CD4-positive, alpha-beta T cell treated with Interleukin-1 beta for 1 hour (primary cell): Measurements from ENCODE around the gene GALK1.
A peak's percentile ranks its signal among the peaks of the same experiment; 100 is the strongest.
"Not testable (repeated sequence)": the region's sequence is repeated elsewhere in the genome, so short reads cannot be mapped to it uniquely, and the experiment has no call there.

Experiments used
- DNase-seq, 2 donors: peaks; one replicate each; pipeline ENCODE4 v3.0.0-alpha.2; 2020 to 2022

GALK1 gene

DNA sequence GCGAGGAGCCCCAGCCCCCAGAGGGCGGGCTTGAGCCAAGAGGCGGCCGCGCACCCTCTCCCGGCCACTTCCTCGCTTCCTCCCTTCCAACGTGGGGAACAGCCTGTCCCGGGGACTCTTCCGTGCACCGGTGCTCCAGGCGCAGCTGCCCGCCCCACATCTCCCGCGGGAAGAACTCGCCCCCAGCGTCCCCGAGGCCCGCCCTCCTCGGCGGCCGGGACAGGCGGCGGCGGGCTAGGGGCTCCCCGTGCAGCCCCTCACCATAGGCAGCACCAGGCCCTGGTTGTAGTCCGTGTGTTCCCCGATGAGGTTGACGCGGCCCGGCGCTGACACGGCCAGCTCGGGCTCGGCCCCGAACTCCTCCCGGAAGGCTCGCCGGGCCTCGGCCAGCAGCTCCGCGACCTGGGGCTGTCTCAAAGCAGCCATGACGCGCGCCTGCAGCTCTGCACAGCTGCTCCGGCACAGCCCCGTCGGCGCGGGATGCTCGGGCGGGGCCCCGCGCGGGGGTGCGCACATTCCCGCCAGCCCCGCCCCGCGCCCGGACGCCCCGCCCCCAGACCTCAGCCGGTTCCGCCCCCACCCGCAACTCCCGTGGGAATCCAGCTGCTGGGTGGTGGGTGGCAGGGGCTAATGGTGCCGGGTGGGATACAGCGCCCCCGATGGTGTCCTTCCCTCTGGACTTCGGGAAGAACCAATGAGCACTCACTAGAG lies at the start of gene GALK1:
Gene GALK1, minus strand, starts transcription at position 482 of the 711 bp plus-strand sequence. Its CDS starts 56 bp downstream, at position 426.
- peak; percentile 77 to 81 for DNase-seq

DNA sequence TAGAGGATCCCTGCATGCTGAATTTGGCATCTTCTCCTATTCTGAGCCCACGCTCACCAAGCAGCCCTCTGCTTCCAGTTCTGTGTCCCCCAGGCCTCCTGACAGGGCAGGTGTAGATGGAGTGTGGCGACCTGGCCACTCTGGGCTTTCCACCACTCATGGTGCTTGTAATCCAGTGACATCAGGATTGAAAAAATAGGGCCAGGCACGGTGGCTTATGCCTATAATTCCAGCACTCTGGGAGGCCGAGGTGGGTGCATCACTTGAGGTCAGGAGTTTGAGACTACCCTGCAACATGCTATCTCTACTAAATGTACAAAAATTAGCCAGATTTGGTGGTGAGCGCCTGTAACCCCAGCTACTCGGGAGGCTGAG lies 49.0 kb upstream of the GALK1 start:
- DNase-seq = no peak

DNA sequence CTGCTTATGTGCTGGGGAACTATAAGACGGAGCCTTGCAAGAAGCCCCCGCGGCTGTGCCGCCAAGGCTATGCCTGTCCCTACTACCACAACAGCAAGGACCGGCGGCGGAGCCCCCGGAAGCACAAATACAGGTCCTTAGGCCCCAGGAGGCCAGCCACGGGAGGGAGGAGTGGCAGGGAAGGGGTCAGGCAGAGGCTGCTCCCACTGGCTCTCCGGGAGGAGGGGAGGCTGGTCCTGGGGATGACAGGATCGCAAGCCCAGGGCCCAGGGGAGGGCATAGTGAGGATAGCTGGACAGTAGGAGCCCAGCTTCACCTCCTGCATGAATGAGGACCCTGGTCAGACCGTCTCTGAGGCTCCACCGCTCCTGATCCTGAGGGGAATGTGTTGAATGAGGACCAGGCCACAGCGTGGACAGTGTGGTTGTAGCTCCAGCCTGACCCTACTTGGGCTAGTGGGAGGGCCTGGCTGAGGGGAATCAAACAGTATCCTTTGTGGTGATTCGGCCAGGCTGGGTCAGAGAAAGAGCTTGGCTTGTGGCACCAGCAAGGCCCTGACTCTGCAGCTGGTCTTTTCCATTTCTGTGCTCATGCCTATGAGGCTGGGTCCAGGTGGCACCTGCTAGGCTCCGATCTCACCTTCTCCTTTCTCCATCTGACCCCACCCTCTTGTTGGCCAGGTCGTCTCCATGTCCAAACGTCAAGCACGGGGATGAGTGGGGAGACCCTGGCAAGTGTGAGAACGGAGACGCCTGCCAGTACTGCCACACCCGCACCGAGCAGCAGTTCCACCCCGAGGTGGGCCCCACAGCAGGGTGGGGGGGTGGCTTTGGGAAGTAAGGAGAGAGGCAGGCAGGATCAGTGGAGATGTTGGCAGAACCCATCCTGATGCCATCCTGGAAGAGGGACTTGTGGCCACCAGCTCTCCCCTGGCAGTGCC lies 48.4 kb upstream of the GALK1 start:
- no peak for DNase-seq

DNA sequence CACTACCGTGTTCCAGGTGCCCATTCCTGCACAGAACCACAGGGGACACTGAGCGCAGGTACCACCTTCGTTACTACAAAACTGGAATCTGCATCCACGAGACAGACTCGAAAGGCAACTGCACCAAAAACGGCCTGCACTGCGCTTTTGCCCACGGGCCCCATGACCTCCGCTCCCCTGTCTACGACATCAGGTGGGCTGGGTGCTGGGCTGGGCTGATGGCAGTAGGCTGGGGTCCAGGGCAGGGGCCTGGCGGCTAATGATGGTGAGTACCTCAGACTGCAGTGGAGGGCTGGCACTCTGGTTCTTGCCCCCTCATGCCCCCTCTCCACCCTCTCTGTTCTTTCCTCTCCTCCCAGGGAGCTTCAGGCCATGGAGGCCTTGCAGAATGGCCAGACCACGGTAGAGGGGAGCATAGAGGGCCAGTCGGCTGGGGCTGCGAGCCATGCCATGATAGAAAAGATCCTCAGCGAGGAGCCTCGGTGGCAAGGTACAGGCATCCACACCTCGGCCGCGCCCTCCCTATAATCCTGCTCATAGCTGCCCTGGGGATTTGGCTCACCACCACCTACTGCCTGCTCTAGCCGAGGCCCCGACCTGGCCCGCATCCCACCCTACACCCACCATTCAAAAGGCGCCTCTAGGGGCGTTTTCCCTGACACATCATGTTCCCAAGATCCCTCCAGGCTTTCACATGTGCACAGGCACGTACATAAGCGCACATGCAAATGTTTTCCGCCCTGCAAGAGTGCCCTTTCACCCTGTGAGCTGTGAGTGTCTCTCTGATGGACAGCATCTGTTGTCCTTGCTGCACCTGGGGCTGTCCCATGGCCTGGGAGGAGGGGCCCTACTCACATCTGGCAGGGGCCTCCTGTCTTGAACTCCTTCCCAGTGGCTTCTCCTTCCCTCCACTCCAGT lies 47.4 kb upstream of the GALK1 start:
- no peak for DNase-seq

DNA sequence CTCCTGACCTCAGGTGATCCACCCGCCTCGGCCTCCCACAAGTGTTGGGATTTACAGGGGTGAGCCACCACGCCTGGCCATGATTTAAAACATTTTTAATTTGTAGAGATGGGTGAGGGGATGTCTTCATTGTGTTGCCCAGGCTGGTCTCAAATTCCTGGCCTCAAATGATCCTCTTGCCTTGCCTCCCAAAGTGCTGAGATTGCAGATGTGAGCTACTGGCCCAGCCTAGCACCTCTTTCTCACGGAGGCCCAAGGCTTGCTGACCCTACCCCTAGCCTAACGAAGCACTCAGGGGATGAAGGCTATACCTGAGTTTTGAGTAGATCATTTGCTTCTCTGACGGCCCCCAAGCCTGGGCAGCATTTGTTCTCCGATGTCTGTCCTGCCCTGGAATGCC lies 46.2 kb upstream of the GALK1 start:
- DNase-seq = no peak

DNA sequence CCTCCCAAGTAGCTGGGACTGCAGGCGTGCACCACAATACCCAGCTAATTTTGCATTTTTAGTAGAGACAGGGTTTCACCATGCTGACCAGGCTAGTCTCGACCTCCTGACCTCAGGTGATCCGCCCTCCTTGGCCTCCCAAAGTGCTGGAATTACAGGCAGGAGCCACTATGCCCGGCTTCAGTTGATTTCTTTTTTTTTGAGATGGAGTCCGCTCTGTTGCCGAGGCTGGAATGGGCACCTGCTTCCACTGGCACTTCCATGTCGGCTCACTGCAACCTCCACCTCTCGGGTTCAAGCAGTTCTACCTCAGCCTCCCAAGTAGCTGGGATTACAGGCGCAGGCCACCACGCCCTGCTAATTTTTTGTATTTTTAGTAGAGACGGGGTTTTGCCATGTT lies 45.8 kb upstream of the GALK1 start:
- not testable (repeated sequence) for DNase-seq

DNA sequence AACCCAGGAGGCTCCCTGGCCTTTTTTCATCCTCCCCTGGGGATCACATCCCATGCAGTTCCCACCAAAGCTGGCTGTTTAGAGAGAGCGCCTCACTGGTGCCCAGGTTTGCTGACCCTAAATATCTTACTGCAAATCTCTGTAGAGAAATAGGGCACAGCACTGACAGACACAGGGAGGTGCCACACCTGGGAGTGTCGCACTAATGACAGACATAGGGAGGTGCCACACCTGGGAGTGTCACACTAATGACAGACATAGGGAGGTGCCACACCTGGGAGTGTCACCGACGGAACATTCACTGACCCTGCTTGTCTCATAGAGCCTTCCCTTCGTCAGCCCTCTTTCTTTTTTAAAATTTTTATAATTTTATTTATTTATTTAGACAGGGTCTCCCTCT lies 45.2 kb upstream of the GALK1 start:
- DNase-seq = no peak

DNA sequence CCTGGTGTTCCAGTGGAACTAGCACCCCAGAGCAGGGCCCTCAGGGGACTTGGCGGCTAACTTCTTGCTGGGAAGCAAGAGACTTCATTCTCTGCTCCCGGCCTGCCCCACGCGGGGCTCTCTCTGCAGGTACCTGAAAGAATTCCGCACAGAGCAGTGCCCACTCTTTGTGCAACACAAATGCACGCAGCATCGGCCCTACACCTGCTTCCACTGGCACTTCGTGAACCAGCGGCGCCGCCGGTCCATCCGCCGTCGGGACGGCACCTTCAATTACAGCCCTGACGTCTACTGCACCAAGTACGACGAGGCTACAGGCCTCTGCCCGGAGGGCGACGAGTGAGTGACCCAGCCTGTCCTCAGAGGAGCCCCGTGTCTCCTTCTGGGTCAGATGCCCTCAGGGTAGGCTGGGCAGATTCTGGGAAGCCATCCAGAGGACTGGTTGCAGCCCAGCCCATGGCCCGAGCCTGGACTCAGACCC lies 44.7 kb upstream of the GALK1 start:
- no peak for DNase-seq

DNA sequence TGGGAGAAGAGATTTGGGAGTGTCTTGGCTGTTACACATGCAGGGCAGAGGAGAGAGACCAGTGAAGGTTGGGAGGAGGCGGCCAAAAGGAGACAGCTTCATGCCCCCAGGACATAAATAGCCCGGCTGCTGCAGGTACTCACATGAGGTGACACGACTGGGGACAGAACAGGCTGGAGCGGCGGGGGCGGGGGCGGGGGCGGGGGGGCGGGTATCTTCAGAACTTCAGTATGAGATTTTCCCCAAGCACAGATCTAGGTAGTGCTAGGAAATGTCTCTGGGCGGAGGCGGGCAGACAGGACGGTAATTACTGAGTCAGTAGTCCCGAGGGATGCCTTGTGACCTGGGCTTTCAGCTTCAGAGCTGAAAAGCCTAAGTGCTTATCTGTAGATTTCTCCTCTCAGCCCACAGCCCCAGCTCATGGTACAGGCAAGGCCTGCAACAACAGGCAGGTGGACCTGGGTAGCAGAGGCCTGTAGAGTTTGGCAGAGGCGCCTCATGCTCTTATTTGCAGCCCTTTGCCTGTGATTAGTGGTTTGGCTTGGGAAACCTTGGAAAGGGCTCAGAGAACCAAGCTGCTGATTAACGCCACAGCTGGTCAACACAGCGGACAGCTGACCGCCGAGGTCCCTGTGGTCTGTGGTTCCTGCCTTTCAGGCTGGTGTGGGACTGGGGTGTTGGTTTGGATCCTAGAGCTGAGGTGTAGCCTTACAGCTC lies 44.1 kb upstream of the GALK1 start:
- DNase-seq = no peak

DNA sequence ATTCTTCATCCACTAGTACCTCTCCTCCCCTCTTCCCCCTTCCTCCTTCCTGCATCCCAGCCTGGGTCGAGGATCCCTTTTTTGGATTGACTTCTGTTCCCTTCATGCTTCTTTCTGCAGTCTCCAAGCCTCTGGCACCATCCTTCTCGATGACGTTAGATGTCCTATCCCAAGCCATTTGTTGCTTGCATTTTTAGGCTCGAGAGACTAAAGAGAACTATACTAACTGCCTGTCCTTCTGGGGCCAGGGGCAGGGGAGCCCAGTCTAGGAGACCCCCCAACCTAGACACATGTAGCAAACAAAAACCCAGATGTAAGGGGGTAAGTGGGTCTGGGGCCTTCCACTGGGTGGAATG lies 43.5 kb upstream of the GALK1 start:
- no peak for DNase-seq

DNA sequence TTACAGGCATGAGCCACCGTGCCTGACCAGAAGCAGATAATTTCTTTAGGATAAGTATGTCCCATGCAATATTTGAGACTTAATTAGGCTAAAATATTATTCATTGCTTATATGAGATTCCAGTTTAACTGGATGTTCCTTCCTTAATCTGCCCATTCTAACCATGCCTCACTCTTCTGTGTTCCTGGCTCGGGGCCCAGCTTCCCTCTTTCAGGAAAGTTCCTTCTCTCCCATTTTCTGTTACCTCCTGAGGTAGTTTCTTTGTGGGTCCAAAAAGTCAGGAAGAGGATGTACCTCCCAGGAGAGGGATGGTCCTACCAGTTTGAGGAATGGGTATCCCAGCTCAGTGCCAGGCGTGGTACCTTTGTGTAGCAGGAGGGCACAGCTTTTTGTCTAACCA lies 42.9 kb upstream of the GALK1 start:
- no peak for DNase-seq

DNA sequence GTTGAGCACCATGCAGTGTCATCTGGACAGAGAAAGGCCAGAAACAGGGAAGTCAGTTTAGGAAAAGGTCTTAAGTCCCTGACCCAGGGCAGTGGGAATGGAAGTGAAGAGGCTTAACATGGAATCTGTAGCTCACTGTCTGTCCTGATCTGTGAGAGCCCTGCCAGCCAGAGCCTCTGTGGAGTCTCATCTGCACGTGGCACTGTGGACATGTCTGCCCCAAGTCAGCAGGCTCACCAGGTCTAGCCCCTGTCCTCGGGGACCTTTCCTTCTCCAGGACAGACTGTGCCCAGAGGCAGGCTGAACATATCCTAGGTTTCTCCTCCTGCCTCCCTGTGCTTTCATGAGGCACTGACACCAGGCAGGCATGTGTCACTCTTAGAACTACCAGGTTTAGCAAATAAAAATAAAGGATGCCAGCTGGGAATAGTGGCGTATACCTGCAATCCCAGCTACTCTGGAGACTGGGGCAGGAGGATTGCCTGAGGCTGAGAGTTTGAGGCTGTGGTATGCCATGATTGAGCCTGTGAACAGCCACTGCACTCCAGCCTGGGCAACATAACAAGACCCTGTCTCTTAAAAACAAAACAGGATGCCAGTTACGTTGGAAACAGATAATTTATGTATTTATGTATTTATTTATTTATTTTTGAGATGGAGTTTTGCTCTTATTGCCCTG lies 42.0 kb upstream of the GALK1 start:
- no peak for DNase-seq

DNA sequence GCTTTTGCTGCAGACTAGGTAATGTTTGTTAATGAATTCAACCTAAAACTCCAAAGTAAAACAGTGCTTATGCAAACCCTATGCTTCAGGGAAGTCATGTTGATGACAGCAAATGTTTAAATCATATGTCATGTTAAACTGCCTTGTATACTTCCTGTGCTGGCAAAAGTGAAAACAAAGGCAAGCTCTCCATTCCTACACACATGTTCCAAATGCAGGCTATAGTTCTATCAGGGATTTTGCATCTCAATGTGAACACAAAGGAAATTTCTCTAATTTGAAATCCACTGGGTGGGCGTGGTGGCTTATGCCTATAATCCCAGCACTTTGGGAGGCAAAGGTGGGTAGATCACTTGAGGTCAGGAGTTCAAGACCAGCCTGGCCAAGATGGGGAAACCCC lies 38.9 kb upstream of the GALK1 start:
- DNase-seq = no peak

DNA sequence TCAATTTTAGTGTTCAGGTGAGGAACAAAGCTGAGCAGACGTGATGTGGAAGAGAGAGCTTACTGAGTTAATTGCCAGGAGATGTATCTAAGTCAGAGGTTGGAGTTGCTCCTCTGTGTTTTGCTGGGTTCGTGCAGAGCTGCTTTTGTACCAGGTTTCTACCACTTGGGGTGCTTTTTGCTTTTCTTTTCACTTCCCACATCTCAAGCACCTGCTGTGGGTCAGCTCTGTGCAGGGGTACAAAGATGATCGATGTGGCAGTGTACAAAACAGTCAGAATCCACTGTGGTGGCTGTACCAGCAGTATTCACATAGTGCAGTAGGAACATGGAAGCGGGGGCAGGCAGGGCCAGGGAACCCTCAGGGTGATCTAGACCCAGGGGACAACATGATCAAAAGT lies 34.4 kb upstream of the GALK1 start:
- no peak for DNase-seq

DNA sequence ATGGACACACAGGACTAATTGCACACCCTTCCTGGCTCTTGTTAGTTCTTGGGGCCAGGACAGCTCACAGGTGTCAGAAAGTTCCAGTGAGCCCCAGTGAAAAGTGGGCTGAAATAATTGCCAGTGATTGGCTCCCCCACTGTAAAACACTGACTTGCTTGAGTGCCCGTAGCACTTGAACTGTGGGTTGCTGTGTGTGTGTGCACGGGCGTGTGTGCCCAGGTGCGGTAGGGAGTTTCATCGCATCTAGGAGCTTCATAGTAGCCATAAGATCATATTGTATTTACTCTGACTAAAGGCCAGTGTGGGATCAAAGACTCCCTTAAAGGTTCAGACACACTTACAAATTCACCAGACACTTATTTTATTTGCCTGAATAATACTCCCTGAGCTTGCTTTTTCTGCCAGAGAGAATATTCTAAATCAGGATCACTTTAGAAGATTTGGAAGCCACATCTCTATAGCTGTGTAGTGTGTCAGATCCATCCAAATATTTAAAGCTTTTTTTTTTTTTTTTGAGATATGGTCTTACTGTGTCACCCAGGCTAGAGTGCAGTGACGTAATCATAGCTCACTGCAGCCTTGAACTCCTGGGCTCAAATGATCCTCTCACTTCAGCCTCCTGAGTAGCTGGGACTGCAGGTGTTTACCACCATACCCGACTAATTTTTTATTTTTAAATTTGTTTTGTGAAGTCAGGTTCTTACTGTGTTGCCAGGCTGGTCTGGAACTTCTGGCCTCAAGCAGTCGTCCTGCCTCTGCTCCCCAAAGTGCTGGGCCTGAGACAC lies 31.0 kb upstream of the GALK1 start:
- no peak for DNase-seq

DNA sequence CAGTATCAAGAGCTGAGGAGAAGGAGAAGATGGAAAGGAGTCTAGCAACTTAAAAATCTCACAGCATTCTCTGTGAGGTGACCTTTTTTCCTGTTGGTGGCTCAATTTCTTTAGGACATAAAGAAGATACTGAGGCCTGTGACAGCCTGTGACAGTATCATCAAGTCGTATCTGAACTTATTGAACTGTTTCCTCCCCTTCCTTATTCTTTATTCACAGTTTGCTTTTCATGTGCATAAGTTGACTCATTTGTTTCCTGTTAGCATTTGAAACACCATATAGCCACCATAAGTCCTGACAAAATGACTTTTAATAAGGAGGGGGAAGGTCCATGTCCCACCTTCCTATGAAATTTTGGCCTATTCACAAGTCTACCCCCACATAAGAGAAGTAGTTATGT lies 28.5 kb upstream of the GALK1 start:
- no peak for DNase-seq

DNA sequence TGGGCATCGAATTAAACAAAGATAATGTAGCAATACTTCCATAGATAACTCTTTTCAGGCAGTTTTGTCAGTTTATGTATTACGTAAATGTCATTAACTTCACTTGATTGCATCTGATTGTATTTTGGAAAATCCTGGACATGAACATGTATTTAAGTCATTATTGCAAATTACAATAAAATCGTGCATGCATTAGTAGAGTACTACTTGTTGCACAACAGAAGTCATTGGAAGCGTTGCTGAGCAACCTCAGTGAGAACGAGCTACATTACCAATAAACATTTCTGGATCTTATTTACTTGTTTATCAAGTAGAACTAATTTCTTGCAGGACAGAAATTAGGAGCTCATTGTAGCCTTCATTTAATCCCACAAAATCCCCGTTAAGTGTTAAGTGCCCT lies 26.3 kb upstream of the GALK1 start:
- DNase-seq = no peak

DNA sequence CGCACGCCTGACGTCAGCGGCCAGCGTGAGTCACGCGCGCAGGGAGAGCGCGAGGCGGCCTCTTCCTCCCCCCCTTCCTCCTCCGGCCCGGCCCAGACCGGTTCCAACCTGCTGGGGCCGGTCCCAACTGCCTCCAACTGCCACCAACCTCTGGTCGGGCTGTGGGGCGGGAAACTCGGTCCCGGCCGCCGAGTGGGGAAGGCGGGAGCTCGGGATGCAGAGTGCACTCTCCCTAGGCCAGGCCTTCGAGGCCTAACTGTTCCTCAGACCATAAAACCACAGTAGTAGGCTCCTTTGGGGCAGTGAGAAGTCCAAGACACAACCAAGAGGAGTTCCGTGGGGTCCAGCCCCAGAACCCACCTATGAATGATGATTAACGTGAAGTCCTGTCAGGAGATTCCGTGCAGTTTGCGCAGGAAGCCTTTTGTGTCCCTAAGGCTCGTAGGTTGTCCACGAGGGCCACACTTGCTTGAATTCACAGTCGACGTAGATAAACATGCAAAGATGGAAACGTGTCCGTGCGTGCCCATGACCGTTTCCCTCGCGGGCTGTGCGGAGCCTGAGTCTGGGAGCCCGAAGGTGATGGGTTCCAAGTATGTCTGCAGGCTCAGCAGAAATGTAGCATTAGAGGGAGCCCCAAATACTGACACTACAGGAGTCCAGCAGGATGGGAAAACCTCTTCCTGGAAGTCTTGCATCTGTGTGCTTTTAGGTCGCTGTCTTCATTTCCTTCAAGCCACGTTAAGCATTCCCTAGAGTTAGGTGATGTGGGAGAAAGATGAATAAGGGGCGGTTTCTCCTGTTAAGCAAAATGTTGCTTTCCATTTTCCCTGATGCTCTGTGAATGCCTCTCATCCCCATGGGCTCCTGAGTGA lies 20.3 kb upstream of the GALK1 start:
- DNase-seq = peak; percentile 91 to 94

DNA sequence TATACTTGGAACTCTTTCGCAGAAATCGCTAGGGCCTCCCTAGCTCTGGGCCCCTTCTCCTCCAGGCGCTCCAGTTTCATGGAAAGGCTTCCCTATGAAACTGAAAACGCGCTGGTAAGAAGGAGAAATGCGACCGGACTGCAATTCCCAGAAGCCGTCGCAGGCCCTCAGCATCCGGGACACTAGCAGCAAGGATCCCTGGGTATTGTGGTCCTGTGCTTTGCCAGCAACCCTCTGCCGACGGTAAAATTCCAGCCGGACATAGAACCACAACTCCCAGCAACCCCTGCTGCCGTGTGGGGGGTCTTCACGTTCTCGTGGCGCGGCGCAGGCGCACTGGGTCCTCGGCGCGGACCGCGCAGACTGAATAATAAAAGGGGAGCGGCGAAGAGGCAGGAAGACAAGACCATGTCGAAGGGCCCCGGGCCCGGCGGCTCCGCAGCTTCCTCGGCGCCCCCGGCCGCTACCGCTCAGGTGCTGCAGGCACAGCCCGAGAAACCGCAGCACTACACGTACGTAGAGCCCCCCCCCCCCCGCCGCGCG lies 19.6 kb upstream of the GALK1 start, which contains the start of gene UNK:
Gene UNK, plus strand, starts transcription at position 334 of the 543 bp plus-strand sequence. Its CDS starts 75 bp downstream, at position 409.
- DNase-seq = peak; percentile 98
